OCI-LY7 (cell line): Measurements from ENCODE around the gene IFFO2. TPM values are rescaled to one million over a fixed set of nuclear protein-coding genes. Genes with fewer than 3 reads are reported as not detected.

Source experiments
- BruUV-seq: library from RNA; stranded (reverse); fragments of 400-500 nt; replicated peaks from 2 replicates; lab custom pipeline; 2021; lab: Mats Ljungman, UMichigan
- CTCF ChIA-PET: fragments of 300-600 bp; sonication (Branson Sonifier 250); formaldehyde crosslinking; loops from one replicate; lab custom pipeline; 2022; ENCODE audit warnings: antibody characterized with exemption; ENCODE audit not compliant: unreplicated experiment; lab: Charles Lee
- POLR2A ChIA-PET: fragments of 300-600 bp; sonication (Branson Sonifier 250); formaldehyde crosslinking; loops from one replicate; lab custom pipeline; 2022; ENCODE audit warnings: antibody characterized with exemption; lab: Charles Lee
- DNase-seq: peaks from one replicate; pipeline ENCODE4 v3.0.0-alpha.2; 2015; ENCODE audit warnings: low spot score
- H2AFZ ChIP-seq: fragments of 200-600 bp; sonication (generic), shearing (Covaris generic); 2 replicates; pipeline ENCODE4 v1.6.1; 2014; ENCODE audit warnings: mild to moderate bottlenecking, antibody characterized with exemption, low read length, moderate library complexity
- H3K27ac ChIP-seq: fragments of 200-600 bp; sonication (generic); 2 replicates; pipeline ENCODE4 v1.5.1; 2014; ENCODE audit warnings: mixed run types, low read depth, mild to moderate bottlenecking, moderate library complexity, low read length, inconsistent platforms; ENCODE audit not compliant: poor library complexity, severe bottlenecking
- H3K36me3 ChIP-seq: fragments of 200-600 bp; sonication (generic); 2 replicates; pipeline ENCODE4 v1.6.1; 2014; ENCODE audit warnings: mild to moderate bottlenecking, antibody characterized with exemption, low read length, moderate library complexity, mixed read lengths; ENCODE audit not compliant: insufficient read depth
- H3K4me1 ChIP-seq: fragments of 200-600 bp; sonication (generic); 2 replicates; pipeline ENCODE4 v1.5.1; 2014; ENCODE audit warnings: mild to moderate bottlenecking, low read length; ENCODE audit not compliant: insufficient read depth, poor library complexity, severe bottlenecking
- H3K4me2 ChIP-seq: fragments of 200-600 bp; sonication (generic); 2 replicates; pipeline ENCODE4 v1.6.1; 2014; ENCODE audit warnings: mild to moderate bottlenecking, low read length
- H3K4me3 ChIP-seq: fragments of 200-600 bp; sonication (generic); 2 replicates; pipeline ENCODE4 v1.5.1; 2014; ENCODE audit warnings: mild to moderate bottlenecking, low read depth, low read length; ENCODE audit not compliant: poor library complexity, severe bottlenecking
- H3K79me2 ChIP-seq: fragments of 200-600 bp; sonication (generic); 2 replicates; pipeline ENCODE4 v1.6.1; 2016; ENCODE audit warnings: low read depth, mild to moderate bottlenecking, low read length, moderate library complexity, mixed read lengths; ENCODE audit not compliant: insufficient read depth
- H3K9me2 ChIP-seq: fragments of 200-600 bp; sonication (generic); 2 replicates; pipeline ENCODE4 v1.6.1; 2016; ENCODE audit warnings: mild to moderate bottlenecking, low read length, mixed read lengths; ENCODE audit not compliant: insufficient read depth
- H3K9me3 ChIP-seq: fragments of 200-600 bp; sonication (generic); 2 replicates; pipeline ENCODE4 v1.6.1; 2014; ENCODE audit warnings: mild to moderate bottlenecking, mixed run types, low read length, mixed read lengths
- H4K20me1 ChIP-seq: fragments of 200-600 bp; sonication (generic); 2 replicates; pipeline ENCODE4 v1.6.1; 2014; ENCODE audit warnings: mild to moderate bottlenecking, antibody characterized with exemption, low read length, moderate library complexity, mixed read lengths; ENCODE audit not compliant: insufficient read depth
- CTCF ChIP-seq: fragments of 200-600 bp; sonication (generic); conservative IDR thresholded peaks from 2 replicates; pipeline ENCODE4 v1.5.1; 2014; ENCODE audit warnings: mild to moderate bottlenecking, antibody characterized with exemption, low read length, moderate library complexity, mixed read lengths
- EZH2phosphoT487 ChIP-seq: fragments of 200-600 bp; sonication (generic); IDR thresholded peaks from 2 replicates; pipeline ENCODE4 v1.6.1; 2018; ENCODE audit warnings: low read depth, borderline replicate concordance, mild to moderate bottlenecking, mixed run types, antibody characterized with exemption, low read length, moderate library complexity, mixed read lengths
- intact Hi-C: fragments of 100-400 bp; cut with micrococcal nuclease; formaldehyde crosslinking; loops from one replicate; pipeline ENCODE4 v1.10.0; 2022; ENCODE audit not compliant: unreplicated experiment
- total RNA-seq, 2 experiments: library from RNA; depleted of rRNA in 1 of 2; stranded (reverse); fragments of >200 nt in 1 of 2; shearing (Covaris generic) in 1 of 2; gene quantifications; 2 replicates each; pipeline ENCODE4 v1.2.3, GENCODE V29; 2014 to 2022

Gene IFFO2
- total RNA-seq, 2 experiments from 2014 or later: 0.06 to 0.44 TPM

- Histone ChIP-seq H3K79me2 (no peaks in the 10 kb centered on the region), H3K4me3 (no peak overlapping the region), H3K9me3 (no peaks in the 10 kb centered on the region), H4K20me1 (no peaks in the 10 kb centered on the region), H3K36me3 (no peaks in the 10 kb centered on the region), H3K4me2 (peak overlapping the region; percentile 45), H3K4me1 (peaks cover 18% of the 10 kb centered on the region), H3K27ac (no peak overlapping the region), H3K9me2 (no peaks in the 10 kb centered on the region), H2AFZ (peak overlapping the region; percentile 50)
- DNase-seq: peak; percentile 5
- TF ChIP-seq CTCF (no peak), EZH2phosphoT487 (no peak)
- CTCF ChIA-PET: interaction anchor here (0.5 to 0.7 kb wide), 2 partner anchors 12 to 608 kb away, joined by 3 to 4 read pairs; no protein-coding TSS in a partner anchor
- POLR2A ChIA-PET: interaction anchor here (0.6 to 1.2 kb wide), 3 partner anchors 13 to 110 kb away, joined by 3 to 6 read pairs (median 5); no protein-coding TSS in a partner anchor
- intact Hi-C loops: no loop called here
- BruUV-seq: no TSS peak
Observed at GRCh38 chr1:18927082-18927653, 29.3 kb downstream of the IFFO2 start.

GRCh38 chr1:18926315-18927081 lies 30.0 kb downstream of the IFFO2 start:
- H4K20me1 ChIP-seq: no peaks in the 10 kb centered on the region
- no peaks in the 10 kb centered on the region for H3K79me2 ChIP-seq
- H3K4me2 ChIP-seq: peak overlapping the region; percentile 45
- DNase-seq: peak; percentile 53
- no peak overlapping the region for H3K27ac ChIP-seq
- H3K36me3 ChIP-seq: no peaks in the 10 kb centered on the region
- no peaks in the 10 kb centered on the region for H3K9me2 ChIP-seq
- no TSS peak for BruUV-seq
- ChIA-PET POLR2A (interaction anchor here (0.6 to 1.2 kb wide), 2 partner anchors 12 to 17 kb away, joined by 5 to 6 read pairs; no protein-coding TSS in a partner anchor), CTCF (interaction anchor here (0.5 kb wide), 1 partner anchor 608 kb away, joined by 3 read pairs; no protein-coding TSS in a partner anchor)
- no peak for TF ChIP-seq CTCF
- no peak for TF ChIP-seq EZH2phosphoT487
- H3K9me3 ChIP-seq: no peaks in the 10 kb centered on the region
- peak overlapping the region; percentile 50 for H2AFZ ChIP-seq
- no peak overlapping the region for H3K4me3 ChIP-seq
- intact Hi-C loops: no loop called here
- H3K4me1 ChIP-seq: peaks cover 18% of the 10 kb centered on the region

- no peaks in the 10 kb centered on the region for H3K79me2 ChIP-seq
- H4K20me1 ChIP-seq: no peaks in the 10 kb centered on the region
- H3K9me2 ChIP-seq: no peaks in the 10 kb centered on the region
- no peak overlapping the region for H3K4me3 ChIP-seq
- H2AFZ ChIP-seq: no peak overlapping the region
- ChIA-PET CTCF (no interaction called here), POLR2A (no interaction called here)
- no peaks in the 10 kb centered on the region for H3K9me3 ChIP-seq
- no peak for DNase-seq
- peaks cover 18% of the 10 kb centered on the region for H3K4me1 ChIP-seq
- intact Hi-C loops: no loop called here
- TF ChIP-seq EZH2phosphoT487 (no peak), CTCF (no peak)
- H3K27ac ChIP-seq: no peak overlapping the region
- H3K4me2 ChIP-seq: no peak overlapping the region
- no peaks in the 10 kb centered on the region for H3K36me3 ChIP-seq
- BruUV-seq: no TSS peak
Observed at GRCh38 chr1:18925279-18925678, 31.2 kb downstream of the IFFO2 start.
